Subcutaneous adipose tissue (tissue), 4 donors: ENCODE results near the gene TMEM88. TPM values are rescaled to one million over a fixed set of nuclear protein-coding genes. Genes with fewer than 3 reads are reported as not detected.

Experiments
- total RNA-seq, 4 donors: library from RNA; depleted of rRNA; stranded (reverse); fragments of >200 nt; gene quantifications; one replicate each; pipeline ENCODE4 v1.1.0, GENCODE V29; 2016
- TF ChIP-seq, protein P1 (sequence below): fragments of 450-650 bp; IDR thresholded peaks from one replicate; pipeline ENCODE4 v1.5.1; 2016; ENCODE audit warnings: low read depth, mild to moderate bottlenecking, control low read depth, antibody characterized with exemption, moderate library complexity

The TMEM88 gene
- total RNA-seq, 4 donors from 2014 or later, result 1.0 to 16.0 (median 10.8) TPM

DNA sequence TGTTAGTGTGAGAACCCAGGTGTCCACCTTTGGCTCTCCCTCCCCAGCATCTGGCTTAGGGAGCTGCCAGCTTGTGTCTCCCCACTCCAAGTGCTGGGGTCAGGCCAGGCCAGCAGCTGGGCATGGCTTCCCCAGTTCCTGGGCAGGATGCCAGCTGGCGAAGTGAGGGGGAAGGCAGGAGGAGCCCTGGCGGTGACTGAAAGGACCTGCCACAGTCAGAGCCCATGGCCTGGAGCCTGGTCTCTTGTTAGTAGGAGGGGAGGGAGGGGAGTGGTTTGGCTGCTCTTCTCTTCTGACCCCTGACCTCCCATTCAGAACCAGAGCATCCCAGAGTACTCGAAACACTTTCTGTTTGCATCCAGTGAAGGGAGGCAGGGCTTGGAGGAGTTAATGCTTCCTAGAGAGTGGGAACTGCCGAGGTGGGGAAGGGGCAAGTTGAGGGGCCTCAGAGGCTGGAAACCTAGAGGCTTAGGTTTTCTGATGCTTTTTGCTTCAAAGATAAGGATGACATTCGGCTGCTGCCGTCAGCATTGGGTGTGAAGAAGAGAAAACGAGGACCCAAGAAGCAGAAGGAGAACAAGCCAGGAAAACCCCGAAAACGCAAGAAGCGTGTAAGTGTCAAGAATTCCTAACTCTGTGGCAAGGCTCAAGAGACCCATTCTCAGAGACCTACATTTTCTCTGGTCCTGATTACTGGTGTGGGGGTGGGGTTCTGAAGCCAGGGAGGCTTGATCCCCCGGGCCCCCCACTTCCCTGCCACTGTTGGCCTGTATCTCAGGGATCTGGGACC, 34.5 kb downstream of the TMEM88 start:
- TF ChIP-seq, protein P1, sequence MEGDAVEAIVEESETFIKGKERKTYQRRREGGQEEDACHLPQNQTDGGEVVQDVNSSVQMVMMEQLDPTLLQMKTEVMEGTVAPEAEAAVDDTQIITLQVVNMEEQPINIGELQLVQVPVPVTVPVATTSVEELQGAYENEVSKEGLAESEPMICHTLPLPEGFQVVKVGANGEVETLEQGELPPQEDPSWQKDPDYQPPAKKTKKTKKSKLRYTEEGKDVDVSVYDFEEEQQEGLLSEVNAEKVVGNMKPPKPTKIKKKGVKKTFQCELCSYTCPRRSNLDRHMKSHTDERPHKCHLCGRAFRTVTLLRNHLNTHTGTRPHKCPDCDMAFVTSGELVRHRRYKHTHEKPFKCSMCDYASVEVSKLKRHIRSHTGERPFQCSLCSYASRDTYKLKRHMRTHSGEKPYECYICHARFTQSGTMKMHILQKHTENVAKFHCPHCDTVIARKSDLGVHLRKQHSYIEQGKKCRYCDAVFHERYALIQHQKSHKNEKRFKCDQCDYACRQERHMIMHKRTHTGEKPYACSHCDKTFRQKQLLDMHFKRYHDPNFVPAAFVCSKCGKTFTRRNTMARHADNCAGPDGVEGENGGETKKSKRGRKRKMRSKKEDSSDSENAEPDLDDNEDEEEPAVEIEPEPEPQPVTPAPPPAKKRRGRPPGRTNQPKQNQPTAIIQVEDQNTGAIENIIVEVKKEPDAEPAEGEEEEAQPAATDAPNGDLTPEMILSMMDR, result no peak

- TF ChIP-seq, protein P1, result no peak
These were observed 38.5 kb downstream of the TMEM88 start for GRCh38 chr17:7893187-7893880.

DNA sequence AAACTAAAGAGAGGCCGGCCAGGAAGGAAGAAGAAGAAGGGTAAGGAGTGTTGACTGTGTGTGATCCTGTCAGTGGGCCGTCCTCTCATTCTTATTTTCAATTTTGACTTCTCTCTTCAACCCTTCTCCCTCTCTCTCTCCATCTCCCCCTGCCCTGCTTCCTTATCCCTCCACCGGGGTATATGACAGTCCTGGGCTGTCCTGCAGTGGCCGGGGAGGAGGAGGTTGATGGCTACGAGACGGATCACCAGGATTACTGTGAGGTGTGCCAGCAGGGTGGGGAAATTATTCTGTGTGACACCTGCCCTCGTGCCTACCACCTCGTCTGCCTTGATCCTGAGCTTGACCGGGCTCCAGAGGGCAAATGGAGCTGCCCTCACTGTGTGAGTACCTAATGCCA, 39.4 kb downstream of the TMEM88 start:
- TF ChIP-seq, protein P1, result no peak

GRCh38 chr17:7894866-7895265, 40.0 kb downstream of the TMEM88 start:
- TF ChIP-seq, protein P1, result no peak

GRCh38 chr17:7897090-7897489, 42.2 kb downstream of the TMEM88 start:
- TF ChIP-seq, protein P1, result no peak

DNA sequence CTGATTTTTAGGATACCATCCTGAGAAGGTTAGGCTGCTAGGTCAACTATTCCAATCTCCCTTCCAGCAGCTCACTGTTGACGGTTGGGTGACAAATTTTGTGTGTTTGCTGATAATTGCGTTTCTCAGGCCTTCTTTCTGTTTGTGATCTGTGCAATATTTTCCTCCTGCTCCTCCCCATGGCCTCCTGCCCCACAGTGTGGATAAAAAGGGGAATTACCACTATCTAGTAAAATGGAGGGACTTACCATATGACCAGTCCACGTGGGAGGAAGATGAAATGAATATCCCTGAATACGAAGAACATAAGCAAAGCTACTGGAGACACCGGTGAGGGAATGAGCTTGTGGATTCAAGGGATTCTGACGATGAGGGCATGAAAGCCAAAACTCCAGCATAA, 42.9 kb downstream of the TMEM88 start:
- TF ChIP-seq, protein P1, result no peak
